ENCODE measurements around the gene ATP6V0A1.

The ATP6V0A1 gene

GRCh38 chr17:42502926-42503325 is 44.2 kb downstream of the ATP6V0A1 start:
- no peak for DNase-seq (ENCODE audit: low read depth)
- no peak overlapping the region for H3K4me3 ChIP-seq (replicated peaks; ENCODE audit: low read depth, low read length)
- no peak for TF ChIP-seq CTCF (IDR thresholded peaks at IDR 0.05; ENCODE audit: low read length, missing control alignments)

- DNase-seq (ENCODE audit: low read depth), result no peak
- TF ChIP-seq CTCF (IDR thresholded peaks at IDR 0.05; ENCODE audit: low read length, missing control alignments), result no peak
These were observed 49.0 kb downstream of the ATP6V0A1 start for GRCh38 chr17:42507671-42508070.

DNA sequence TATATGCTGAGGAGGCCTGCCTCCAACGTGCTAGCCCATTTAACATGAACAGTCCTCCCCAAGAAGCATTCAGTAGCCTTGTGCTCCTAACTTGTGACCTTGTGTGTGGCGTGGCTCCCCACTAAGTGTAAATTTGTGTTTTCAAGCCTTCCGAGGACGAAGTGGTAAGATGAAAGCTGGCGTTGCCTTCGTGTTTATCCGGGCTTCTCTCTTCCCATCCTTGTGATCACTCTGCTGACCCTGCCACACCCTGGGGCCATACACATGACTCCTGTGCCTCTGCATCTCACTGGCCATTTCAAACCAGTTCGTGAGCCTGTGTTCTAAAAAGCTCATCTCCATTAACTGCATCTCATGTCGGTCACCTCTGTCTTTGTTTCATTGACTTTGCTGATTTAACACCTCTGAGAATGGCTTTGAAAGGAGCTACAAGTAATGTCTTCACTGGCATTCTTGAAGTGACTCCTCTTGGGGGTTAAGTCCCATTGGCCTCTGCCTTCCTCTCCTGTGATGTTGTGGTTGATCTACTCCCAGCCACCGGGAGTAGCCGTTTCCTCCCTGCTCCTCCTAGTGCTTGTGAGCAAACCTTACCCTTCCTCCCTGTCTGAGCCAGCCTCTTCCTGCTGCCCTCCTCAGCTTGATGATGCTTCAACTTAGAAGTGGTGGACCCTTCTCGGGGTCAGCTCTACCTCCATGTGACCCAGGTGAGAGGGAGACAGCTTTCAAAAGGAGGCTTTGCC is 49.9 kb downstream of the ATP6V0A1 start:
- no peak overlapping the region for H3K4me3 ChIP-seq (replicated peaks; ENCODE audit: low read depth, low read length)
- DNase-seq (ENCODE audit: low read depth), result no peak
- no peak for TF ChIP-seq CTCF (IDR thresholded peaks at IDR 0.05; ENCODE audit: low read length, missing control alignments)

More at GRCh38 chr17:42507671-42508070, 49.0 kb downstream of the ATP6V0A1 start:
- H3K4me3 ChIP-seq (replicated peaks; ENCODE audit: low read depth, low read length), result no peak overlapping the region

DNA sequence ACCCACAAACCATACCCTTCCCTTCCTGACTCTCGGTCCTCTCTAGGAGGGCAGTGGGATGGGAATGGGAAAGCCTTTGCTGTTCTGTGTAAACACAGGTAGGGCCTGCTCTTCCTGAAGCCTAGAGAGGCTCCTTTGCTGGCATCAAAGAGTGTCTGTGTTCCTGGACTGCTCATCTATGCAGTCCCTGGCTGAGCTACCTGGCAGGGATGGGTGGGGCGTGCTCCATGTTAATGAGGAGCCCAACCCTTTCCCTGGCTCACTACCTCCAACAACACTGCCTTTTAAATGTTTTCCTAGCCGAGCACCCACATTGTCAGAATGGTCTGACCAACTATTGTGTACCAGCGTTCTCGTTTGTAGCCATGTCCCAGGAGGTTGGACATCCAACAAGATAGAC is 50.7 kb downstream of the ATP6V0A1 start:
- H3K4me3 ChIP-seq (replicated peaks; ENCODE audit: low read depth, low read length), result no peak overlapping the region

GRCh38 chr17:42509841-42510240 is 51.2 kb downstream of the ATP6V0A1 start:
- no peak for DNase-seq (ENCODE audit: low read depth)
- TF ChIP-seq CTCF (IDR thresholded peaks at IDR 0.05; ENCODE audit: low read length, missing control alignments), result no peak
- no peak overlapping the region for H3K4me3 ChIP-seq (replicated peaks; ENCODE audit: low read depth, low read length)

More for the DNA sequence above, 50.7 kb downstream of the ATP6V0A1 start:
- DNase-seq (ENCODE audit: low read depth), result no peak
- no peak for TF ChIP-seq CTCF (IDR thresholded peaks at IDR 0.05; ENCODE audit: low read length, missing control alignments)

DNA sequence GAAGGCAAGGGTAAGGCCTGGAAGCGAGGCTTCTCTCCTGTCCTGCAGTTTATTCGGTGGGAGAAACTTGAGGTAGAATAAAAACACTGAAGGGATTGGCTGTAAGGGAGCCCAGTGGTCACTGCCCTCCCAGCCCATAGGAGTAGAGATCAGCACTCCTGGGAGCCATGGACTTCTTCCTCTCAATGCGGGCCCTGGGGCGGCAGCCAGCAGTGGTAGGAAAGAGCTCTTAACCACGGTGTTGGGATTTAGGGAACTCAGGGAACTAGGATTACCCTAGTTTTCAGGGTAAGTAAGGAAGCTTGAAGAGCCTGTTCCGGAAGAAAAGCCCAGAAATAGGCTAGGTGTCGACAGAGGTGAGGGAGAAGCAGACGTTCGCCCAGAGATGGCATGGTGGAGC is 53.6 kb downstream of the ATP6V0A1 start:
- no peak overlapping the region for H3K4me3 ChIP-seq (replicated peaks; ENCODE audit: low read depth, low read length)
- DNase-seq (ENCODE audit: low read depth), result no peak
- TF ChIP-seq CTCF (IDR thresholded peaks at IDR 0.05; ENCODE audit: low read length, missing control alignments), result no peak

DNA sequence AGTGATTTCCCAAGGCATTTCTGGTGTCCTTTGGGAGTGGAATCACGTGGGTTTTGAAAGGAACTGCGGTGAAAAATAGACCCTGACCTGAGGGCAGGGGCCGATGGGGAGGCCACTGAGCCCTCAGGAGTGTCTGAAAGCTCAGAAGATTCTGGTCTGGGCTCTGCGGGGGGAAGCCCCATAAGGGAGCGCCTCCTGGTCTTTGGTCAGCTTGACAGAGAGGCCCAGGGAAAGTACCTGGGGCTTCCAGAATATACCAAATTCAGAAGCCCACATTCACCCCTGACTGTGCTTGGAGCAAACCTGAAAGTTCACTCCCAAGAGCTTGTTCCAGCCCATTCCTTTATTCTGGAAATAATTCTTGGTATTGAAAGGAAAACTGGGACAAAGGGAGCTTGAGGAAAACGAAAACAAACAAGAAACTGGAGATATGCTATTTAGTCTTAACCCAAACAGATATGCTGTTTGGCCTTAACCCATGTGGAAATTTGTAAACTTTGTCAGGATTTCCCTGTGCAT is 54.1 kb downstream of the ATP6V0A1 start:
- DNase-seq (ENCODE audit: low read depth), result no peak
- H3K4me3 ChIP-seq (replicated peaks; ENCODE audit: low read depth, low read length), result no peak overlapping the region
- no peak for TF ChIP-seq CTCF (IDR thresholded peaks at IDR 0.05; ENCODE audit: low read length, missing control alignments)

Measured in fibroblast of pulmonary artery (primary cell).